B cell (primary cell): ENCODE results near the gene NRAS. TPM values are rescaled to one million over a fixed set of nuclear protein-coding genes. Genes with fewer than 3 reads are reported as not detected.

Experiments used
- ATAC-seq: fragments of 200-7000 bp; cut with Tn5 transposase; one replicate; pipeline ENCODE4 v1.10.0; 2021; ENCODE audit warnings: low read depth, mild to moderate bottlenecking, moderate number of reproducible peaks, moderate library complexity
- CTCF ChIA-PET: fragments of 350-600 bp; sonication (Branson Sonifier 250); formaldehyde crosslinking; loops from one replicate; lab custom pipeline; 2021; ENCODE audit warnings: antibody characterized with exemption, inconsistent platforms; lab: Charles Lee
- POLR2A ChIA-PET: fragments of 350-600 bp; sonication (Branson Sonifier 250); formaldehyde crosslinking; loops from one replicate; lab custom pipeline; 2021; ENCODE audit warnings: antibody characterized with exemption; lab: Charles Lee
- DNase-seq: peaks from one replicate; pipeline ENCODE4 v3.0.0; 2013
- H2AFZ ChIP-seq: 2 replicates; pipeline ENCODE4 v1.6.1; 2012; ENCODE audit warnings: mild to moderate bottlenecking, low read depth, low read length; ENCODE audit not compliant: insufficient read depth, poor library complexity, severe bottlenecking
- H3K27ac ChIP-seq, 2 donors: 1 replicate in 1 of 2; 2 replicates in 1 of 2; pipeline ENCODE4 v1.5.1; 2012 to 2013; ENCODE audit warnings: low read length in 2 of 2, mild to moderate bottlenecking in 2 of 2, moderate library complexity in 1 of 2
- H3K27me3 ChIP-seq, 4 experiments: fragments of 200-600 bp in 1 of 4; sonication (generic) in 1 of 4; replicated peaks in 1 of 4; 1 replicate in 2 of 4; 2 replicates in 2 of 4; pipeline versions ENCODE4 v1.6.1 to v1.7.0; 2013 to 2016; ENCODE audit warnings: low read length in 3 of 4, mild to moderate bottlenecking in 2 of 4, mixed read lengths in 1 of 4, moderate library complexity in 1 of 4; ENCODE audit not compliant: insufficient read depth in 4 of 4, control insufficient read depth in 3 of 4; ENCODE audit errors: control extremely low read depth in 1 of 4
- H3K36me3 ChIP-seq, 2 experiments: replicated peaks in 1 of 2; 1 replicate in 1 of 2; 2 replicates in 1 of 2; pipeline versions ENCODE4 v1.6.1 to v1.7.1; 2013; ENCODE audit warnings: low read length in 1 of 2; ENCODE audit not compliant: insufficient read depth in 2 of 2, control insufficient read depth in 1 of 2; ENCODE audit errors: control extremely low read depth in 1 of 2, extremely low read depth in 1 of 2
- H3K4me1 ChIP-seq, 2 donors: fragments of 200-600 bp in 1 of 2; sonication (generic) in 1 of 2; 1 replicate in 1 of 2; 2 replicates in 1 of 2; pipeline versions ENCODE4 v1.5.1 to v1.6.1; 2013 to 2017; ENCODE audit warnings: low read length in 2 of 2; ENCODE audit not compliant: control insufficient read depth in 2 of 2, insufficient read depth in 2 of 2
- H3K4me2 ChIP-seq: replicated peaks from 2 replicates; pipeline ENCODE3; 2012; ENCODE audit warnings: mild to moderate bottlenecking, low read depth, low read length; ENCODE audit not compliant: poor library complexity, severe bottlenecking
- H3K4me3 ChIP-seq, 5 experiments: fragments of 200-600 bp in 1 of 5; sonication (generic) in 1 of 5; 1 replicate in 3 of 5; 2 replicates in 2 of 5; pipeline versions ENCODE4 v1.5.1 to v1.7.0; 2011 to 2016; ENCODE audit warnings: low read length in 4 of 5, mild to moderate bottlenecking in 4 of 5, low read depth in 2 of 5, control low read depth in 1 of 5, moderate library complexity in 1 of 5; ENCODE audit not compliant: insufficient read depth in 1 of 5; ENCODE audit errors: control extremely low read depth in 1 of 5, extremely low read depth in 1 of 5
- H3K79me2 ChIP-seq: fragments of 200-600 bp; sonication (generic); one replicate; pipeline ENCODE4 v1.6.0; 2016; ENCODE audit warnings: low read length; ENCODE audit not compliant: control insufficient read depth, insufficient read depth
- H3K9ac ChIP-seq: fragments of 200-600 bp; sonication (generic); 2 replicates; pipeline ENCODE4 v1.6.1; 2017; ENCODE audit warnings: mild to moderate bottlenecking, low read length, moderate library complexity
- H3K9me3 ChIP-seq, 3 donors: one replicate each; pipeline versions ENCODE4 v1.6.1 to v1.7.1; 2013; ENCODE audit warnings: low read length in 2 of 3; ENCODE audit not compliant: control insufficient read depth in 2 of 3, insufficient read depth in 1 of 3; ENCODE audit errors: control extremely low read depth in 1 of 3
- H4K20me1 ChIP-seq: 2 replicates; pipeline ENCODE4 v1.6.0; 2012; ENCODE audit warnings: mild to moderate bottlenecking, low read length; ENCODE audit not compliant: insufficient read depth, control insufficient read depth, poor library complexity, severe bottlenecking
- H3K27ac Mint-ChIP-seq: one replicate; pipeline ENCODE4 v1.8.0; 2021; ENCODE audit warnings: mixed read lengths
- H3K27me3 Mint-ChIP-seq: one replicate; pipeline ENCODE4 v1.8.0; 2021; ENCODE audit warnings: mixed read lengths
- H3K4me1 Mint-ChIP-seq: one replicate; pipeline ENCODE4 v1.8.0; 2021; ENCODE audit warnings: mixed read lengths
- H3K4me3 Mint-ChIP-seq: one replicate; pipeline ENCODE4 v1.8.0; 2021; ENCODE audit warnings: mixed read lengths
- H3K9me3 Mint-ChIP-seq: one replicate; pipeline ENCODE4 v1.8.0; 2022; ENCODE audit warnings: mixed read lengths; ENCODE audit not compliant: insufficient read depth
- EZH2 ChIP-seq: IDR thresholded peaks from 2 replicates; pipeline ENCODE4 v1.6.1; 2012; ENCODE audit warnings: borderline replicate concordance, low read depth, mild to moderate bottlenecking, moderate library complexity, low read length; ENCODE audit not compliant: insufficient read depth, poor library complexity, severe bottlenecking
- WGBS: methylation state at CpG from one replicate; pipeline ENCODE4 v1.1.5; 2013; ENCODE audit warnings: missing lambda C conversion rate; ENCODE audit not compliant: insufficient coverage; 5-methylcytosine and 5-hydroxymethylcytosine counted together
- intact Hi-C: fragments of 100-400 bp; cut with micrococcal nuclease; formaldehyde crosslinking; loops from one replicate; pipeline ENCODE4 v1.10.0; 2022
- polyA plus RNA-seq: library from polyadenylated mRNA; depleted of rRNA; stranded (reverse); fragments of >200 nt; gene quantifications from 2 replicates; pipeline ENCODE4 v1.2.3, GENCODE V29; 2012
- total RNA-seq, 2 donors: library from RNA; stranded (reverse); fragments of 120-200 nt in 1 of 2; gene quantifications; 1 replicate in 1 of 2; 2 replicates in 1 of 2; pipeline versions ENCODE4 v1.2.3 to v1.2.4, GENCODE V29; 2013 to 2022
- TF ChIP-seq, protein P1 (sequence below): fragments of 200-600 bp; IDR thresholded peaks from one replicate; pipeline ENCODE4 v1.8.0; 2022; ENCODE audit warnings: antibody characterized with exemption, mild to moderate bottlenecking

NRAS gene
- total and polyA plus RNA-seq, 2 donors (not counting 1 experiment from before 2014, with no cell fraction given): 9.8 to 35.0 TPM

DNA sequence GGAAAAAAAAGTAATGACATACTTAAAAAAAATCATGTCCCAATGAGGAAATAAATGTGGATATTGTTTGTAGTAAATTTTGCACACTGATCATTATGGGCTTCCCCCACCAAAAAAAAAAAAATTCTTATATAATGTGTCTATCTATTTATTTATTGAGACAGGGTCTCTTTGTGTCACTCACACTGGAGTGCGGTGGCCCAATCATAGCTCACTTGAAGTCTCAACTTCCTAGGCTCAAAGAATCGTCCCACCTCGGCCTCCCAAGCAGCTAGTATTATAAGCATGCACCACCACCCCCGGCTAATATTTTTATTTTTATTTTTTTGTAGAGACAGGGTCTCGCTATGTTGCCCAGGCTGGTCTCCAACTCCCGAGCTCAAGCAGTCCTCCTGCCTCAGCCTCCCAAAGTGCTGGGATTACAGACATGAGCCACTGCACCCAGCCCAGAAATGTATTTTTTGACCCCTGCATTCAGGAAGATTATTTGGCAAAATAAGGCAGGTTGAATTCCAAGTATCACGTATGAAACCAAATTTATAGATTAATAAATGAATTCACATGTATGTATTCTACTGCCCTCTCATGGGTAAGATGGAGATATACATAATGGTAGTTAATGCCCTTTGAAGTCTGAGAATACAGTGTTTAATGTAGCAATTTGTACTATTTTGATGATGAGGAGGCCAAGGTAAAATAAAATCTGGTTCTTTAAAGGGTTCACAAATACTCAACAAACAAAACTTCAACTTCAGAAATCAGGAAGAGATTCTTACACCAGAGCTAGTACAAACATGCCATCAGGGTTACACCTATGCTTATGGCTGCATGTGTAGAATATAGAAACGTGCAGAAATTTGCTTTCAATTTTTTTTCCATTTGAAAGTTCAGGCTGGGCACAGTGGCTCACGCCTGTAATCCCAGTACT is 45.3 kb downstream of the NRAS start:
- intact Hi-C loops: no loop called here

More for the DNA sequence above, 45.3 kb downstream of the NRAS start:
- Histone ChIP-seq H3K4me1 (peaks cover 6 to 14% of the 10 kb centered on the region in 2 donors), H4K20me1 (no peaks in the 10 kb centered on the region), H3K79me2 (no peaks in the 10 kb centered on the region), H3K36me3 (no peaks in the 10 kb centered on the region), H2AFZ (no peak overlapping the region), H3K9me3 (no peaks in the 10 kb centered on the region), H3K9ac (no peak overlapping the region), H3K4me3 (no peak overlapping the region), H3K27ac (no peak overlapping the region), H3K27me3 (peaks cover 0 to 6% (median 0%) of the 10 kb centered on the region in 4 experiments), H3K4me2 (no peak overlapping the region)
- Mint-ChIP-seq H3K27me3 (peaks cover 45% of the 10 kb centered on the region), H3K27ac (no peak overlapping the region), H3K9me3 (no peaks in the 10 kb centered on the region), H3K4me1 (peaks cover 14% of the 10 kb centered on the region), H3K4me3 (peak overlapping the region; percentile 70)
- ATAC-seq (no peak), DNase-seq (peak; percentile 30)
- ChIA-PET POLR2A (no interaction called here), CTCF (interaction anchor here (0.6 to 1.2 kb wide), 3 partner anchors 39 to 112 kb away, joined by 3 to 4 read pairs (median 3); no protein-coding TSS in a partner anchor)
- 83% methylated on average over 4 of the region's 9 CpGs for WGBS
- TF ChIP-seq, protein P1, sequence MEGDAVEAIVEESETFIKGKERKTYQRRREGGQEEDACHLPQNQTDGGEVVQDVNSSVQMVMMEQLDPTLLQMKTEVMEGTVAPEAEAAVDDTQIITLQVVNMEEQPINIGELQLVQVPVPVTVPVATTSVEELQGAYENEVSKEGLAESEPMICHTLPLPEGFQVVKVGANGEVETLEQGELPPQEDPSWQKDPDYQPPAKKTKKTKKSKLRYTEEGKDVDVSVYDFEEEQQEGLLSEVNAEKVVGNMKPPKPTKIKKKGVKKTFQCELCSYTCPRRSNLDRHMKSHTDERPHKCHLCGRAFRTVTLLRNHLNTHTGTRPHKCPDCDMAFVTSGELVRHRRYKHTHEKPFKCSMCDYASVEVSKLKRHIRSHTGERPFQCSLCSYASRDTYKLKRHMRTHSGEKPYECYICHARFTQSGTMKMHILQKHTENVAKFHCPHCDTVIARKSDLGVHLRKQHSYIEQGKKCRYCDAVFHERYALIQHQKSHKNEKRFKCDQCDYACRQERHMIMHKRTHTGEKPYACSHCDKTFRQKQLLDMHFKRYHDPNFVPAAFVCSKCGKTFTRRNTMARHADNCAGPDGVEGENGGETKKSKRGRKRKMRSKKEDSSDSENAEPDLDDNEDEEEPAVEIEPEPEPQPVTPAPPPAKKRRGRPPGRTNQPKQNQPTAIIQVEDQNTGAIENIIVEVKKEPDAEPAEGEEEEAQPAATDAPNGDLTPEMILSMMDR: peak; percentile 68
- no peak for TF ChIP-seq EZH2
